SK-N-SH (cell line): ENCODE measurements around the gene MTA2. TPM values are rescaled to one million over a fixed set of nuclear protein-coding genes. Genes with fewer than 3 reads are reported as not detected.
A peak's percentile ranks its signal among the peaks of the same experiment; 100 is the strongest.

Experiments
- CTCF ChIA-PET: fragments of 300-600, 350-600 bp; formaldehyde crosslinking; extraction: SDS; loops from one replicate; lab custom pipeline; 2021; lab: Yijun Ruan, JAX
- POLR2A ChIA-PET: fragments of 350-600 bp; sonication (Branson Sonifier 250); formaldehyde crosslinking; extraction: SDS; loops from one replicate; lab custom pipeline; 2020; ENCODE audit warnings: antibody characterized with exemption, inconsistent platforms; lab: Yijun Ruan, JAX
- DNase-seq: peaks from one replicate; pipeline ENCODE4 v3.0.0; 2012
- H2AFZ ChIP-seq: fragments of 200-600 bp; sonication (generic); 2 replicates; pipeline ENCODE4 v1.8.1; 2016; ENCODE audit warnings: antibody characterized with exemption, mild to moderate bottlenecking, low read depth
- H3F3A ChIP-seq: fragments of 200-600 bp; sonication (generic); replicated peaks from 2 replicates; pipeline ENCODE3; 2016; ENCODE audit warnings: antibody characterized with exemption, mild to moderate bottlenecking; ENCODE audit not compliant: insufficient read depth
- H3K27ac ChIP-seq, 2 experiments: fragments of 200-500 bp in 1 of 2; fragments of 200-600 bp in 1 of 2; sonication (Bioruptor generic) in 1 of 2; sonication (generic), shearing (Covaris generic) in 1 of 2; 2 replicates each; pipeline versions ENCODE4 v1.5.1 to v1.6.1; 2014 to 2016; ENCODE audit warnings: low read depth in 2 of 2, inconsistent platforms in 1 of 2, low read length in 1 of 2, mild to moderate bottlenecking in 1 of 2, mixed read lengths in 1 of 2
- H3K27me3 ChIP-seq: fragments of 200-600 bp; sonication (generic), shearing (Covaris generic); 2 replicates; pipeline ENCODE4 v1.6.1; 2016; ENCODE audit warnings: mixed run types; ENCODE audit not compliant: insufficient read depth
- H3K36me3 ChIP-seq, 2 experiments: fragments of 200-500 bp in 1 of 2; fragments of 200-600 bp in 1 of 2; sonication (Bioruptor generic) in 1 of 2; sonication (generic) in 1 of 2; replicated peaks in 1 of 2; 2 replicates each; pipeline versions ENCODE3 to v1.5.1; 2014 to 2016; ENCODE audit warnings: low read length in 1 of 2, mild to moderate bottlenecking in 1 of 2; ENCODE audit not compliant: insufficient read depth in 2 of 2, control insufficient read depth in 1 of 2
- H3K4me1 ChIP-seq, 2 experiments: fragments of 200-500 bp in 1 of 2; fragments of 200-600 bp in 1 of 2; sonication (Bioruptor generic) in 1 of 2; sonication (generic), shearing (Covaris generic) in 1 of 2; 2 replicates each; pipeline versions ENCODE4 v1.5.1 to v1.6.1; 2014 to 2016; ENCODE audit warnings: low read depth in 1 of 2, low read length in 1 of 2, mixed run types in 1 of 2; ENCODE audit not compliant: insufficient read depth in 2 of 2, control insufficient read depth in 1 of 2
- H3K4me2 ChIP-seq: fragments of 200-600 bp; sonication (generic), shearing (Covaris generic); 2 replicates; pipeline ENCODE4 v1.6.1; 2017; ENCODE audit warnings: mixed run types
- H3K4me3 ChIP-seq, 2 experiments: fragments of 200-500 bp in 1 of 2; fragments of 200-600 bp in 1 of 2; sonication (Bioruptor generic) in 1 of 2; sonication (generic), shearing (Covaris generic) in 1 of 2; 2 replicates each; pipeline versions ENCODE4 v1.5.1 to v1.8.1; 2014 to 2016; ENCODE audit warnings: low read depth in 2 of 2, inconsistent platforms in 1 of 2, low read length in 1 of 2, mild to moderate bottlenecking in 1 of 2, mixed read lengths in 1 of 2, moderate library complexity in 1 of 2
- H3K79me2 ChIP-seq: fragments of 200-600 bp; sonication (generic); 2 replicates; pipeline ENCODE4 v1.8.1; 2017; ENCODE audit warnings: mild to moderate bottlenecking; ENCODE audit not compliant: insufficient read depth
- H3K9ac ChIP-seq: fragments of 200-600 bp; sonication (generic); 2 replicates; pipeline ENCODE4 v1.6.1; 2017; ENCODE audit warnings: mixed run types
- H3K9me2 ChIP-seq: fragments of 200-600 bp; sonication (generic); 2 replicates; pipeline ENCODE4 v1.6.1; 2017; ENCODE audit warnings: mixed run types
- H3K9me3 ChIP-seq: fragments of 200-600 bp; sonication (generic); 2 replicates; pipeline ENCODE4 v1.6.1; 2017; ENCODE audit warnings: mixed run types, mild to moderate bottlenecking, moderate library complexity
- H4K20me1 ChIP-seq: fragments of 200-600 bp; sonication (generic); 2 replicates; pipeline ENCODE4 v1.6.1; 2017; ENCODE audit warnings: mild to moderate bottlenecking, mixed run types; ENCODE audit not compliant: insufficient read depth
- EP300 ChIP-seq, 2 experiments: IDR thresholded peaks; 2 replicates each; pipeline versions ENCODE4 v1.4.0 to v1.6.1; 2012; ENCODE audit warnings: borderline replicate concordance in 1 of 2, low read depth in 1 of 2, low read length in 1 of 2
- FOXM1 ChIP-seq: IDR thresholded peaks from 2 replicates; pipeline ENCODE4 v1.4.0; 2012; ENCODE audit warnings: low read depth, mild to moderate bottlenecking
- GATA2 ChIP-seq: sonication (generic); formaldehyde crosslinking; IDR thresholded peaks from 2 replicates; pipeline ENCODE4 v1.5.0; 2020; ENCODE audit warnings: mild to moderate bottlenecking, missing genetic modification reagents
- NFIC ChIP-seq: IDR thresholded peaks from 2 replicates; pipeline ENCODE4 v1.4.0; 2012; ENCODE audit warnings: borderline replicate concordance
- NRF1 ChIP-seq: IDR thresholded peaks from 2 replicates; pipeline ENCODE4 v1.6.1; 2012; ENCODE audit warnings: low read depth, mild to moderate bottlenecking, low read length
- POLR2AphosphoS5 ChIP-seq: IDR thresholded peaks from 2 replicates; pipeline ENCODE4 v1.6.1; 2012; ENCODE audit warnings: low read depth, low read length
- RAD21 ChIP-seq: IDR thresholded peaks from 2 replicates; pipeline ENCODE4 v1.6.1; 2012; ENCODE audit warnings: mild to moderate bottlenecking, low read length
- RFX5 ChIP-seq: IDR thresholded peaks from 2 replicates; pipeline ENCODE4 v1.6.1; 2012; ENCODE audit warnings: mild to moderate bottlenecking, improper control_type of control experiment, low read length
- RXRA ChIP-seq: IDR thresholded peaks from 2 replicates; pipeline ENCODE4 v1.4.0; 2012; ENCODE audit warnings: low read depth, mild to moderate bottlenecking, borderline replicate concordance
- SMC3 ChIP-seq: IDR thresholded peaks from 2 replicates; pipeline ENCODE4 v1.6.1; 2012; ENCODE audit warnings: low read depth, low read length, improper control_type of control experiment
- TAF1 ChIP-seq: IDR thresholded peaks from 2 replicates; pipeline ENCODE4 v1.6.1; 2012; ENCODE audit warnings: low read depth, mild to moderate bottlenecking, low read length, moderate library complexity, borderline replicate concordance
- YY1 ChIP-seq: IDR thresholded peaks from 2 replicates; pipeline ENCODE4 v1.4.0; 2012; ENCODE audit warnings: low read depth, mild to moderate bottlenecking
- WGBS: methylation state at CpG from one replicate; pipeline ENCODE4 v1.1.6; 2017; ENCODE audit warnings: low lambda C conversion rate; 5-methylcytosine and 5-hydroxymethylcytosine counted together
- polyA plus RNA-seq, 3 experiments: library from polyadenylated mRNA; depleted of rRNA; stranded (reverse); fragments of >200 nt; gene quantifications; 2 replicates each; pipeline ENCODE4 v1.2.3, GENCODE V29; 2012
- TF ChIP-seq, protein P1 (sequence below): IDR thresholded peaks from 2 replicates; pipeline ENCODE4 v1.4.0; 2012; ENCODE audit warnings: low read depth, borderline replicate concordance
- TF ChIP-seq, protein P2 (sequence below): fragments of 200-600 bp; sonication (generic); IDR thresholded peaks from 2 replicates; pipeline ENCODE4 v1.6.1; 2017; ENCODE audit warnings: antibody characterized with exemption, mild to moderate bottlenecking, moderate library complexity

The MTA2 gene
- polyA plus RNA-seq, 1 of the 3 experiments (the other 2 are of a cell fraction) = 18.4 TPM

DNA sequence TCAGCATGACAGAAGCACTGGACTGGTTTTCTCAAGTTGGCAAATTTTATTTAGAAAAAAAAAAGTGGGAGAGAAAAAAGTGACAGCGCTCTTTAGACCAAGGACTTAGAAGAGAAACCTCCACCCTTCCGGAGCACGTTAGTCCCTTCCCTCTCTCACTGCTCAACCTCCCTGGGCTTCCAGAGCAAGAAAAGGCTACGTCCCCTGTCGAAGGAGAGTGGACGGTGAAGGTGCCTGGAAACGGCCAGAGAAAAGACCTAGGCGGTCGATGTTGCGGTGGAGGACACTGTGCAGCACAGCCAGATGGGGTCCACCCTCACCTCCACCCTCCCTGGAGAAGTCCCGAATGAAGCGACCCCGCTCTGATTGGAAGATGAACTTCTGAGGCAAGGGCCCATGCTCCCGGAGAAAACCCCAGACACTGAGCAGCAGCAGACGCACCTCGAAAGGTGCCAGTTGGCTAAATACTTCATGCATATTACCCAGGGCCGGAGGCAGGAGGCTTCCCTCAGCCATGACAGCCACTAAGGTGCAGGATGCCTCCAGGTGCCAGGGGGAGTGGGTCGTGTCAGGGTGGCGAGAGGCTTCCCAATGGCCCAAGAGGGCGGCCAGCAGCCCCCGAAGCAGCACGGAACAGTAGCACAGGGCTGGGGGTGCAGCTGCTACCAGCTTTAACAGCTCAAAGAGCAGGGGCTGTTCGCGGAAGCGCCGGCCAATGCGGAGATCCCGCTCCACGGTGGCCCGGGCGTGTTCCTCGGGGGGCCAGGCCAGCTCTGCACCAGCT, 45.4 kb upstream of the MTA2 start:
- WGBS = 48% methylated on average over 17 of the region's 32 CpGs
- peaks cover 5% of the 10 kb centered on the region for H3F3A ChIP-seq
- H2AFZ ChIP-seq = no peak overlapping the region
- peaks cover 21 to 31% of the 10 kb centered on the region in 2 experiments for H3K36me3 ChIP-seq
- H3K79me2 ChIP-seq = peaks cover 63% of the 10 kb centered on the region
- TF ChIP-seq RFX5 (no peak), EP300 (IDR thresholded peaks at IDR 0.05; ENCODE audit: borderline replicate concordance in 1 of 2, low read depth in 1 of 2, low read length in 1 of 2) (no peak), YY1 (no peak), TAF1 (no peak), GATA2 (CRISPR knock-in tag) (no peak), POLR2AphosphoS5 (no peak), RXRA (no peak), NRF1 (no peak), RAD21 (no peak), NFIC (no peak), FOXM1 (no peak), SMC3 (no peak)
- TF ChIP-seq, protein P1, sequence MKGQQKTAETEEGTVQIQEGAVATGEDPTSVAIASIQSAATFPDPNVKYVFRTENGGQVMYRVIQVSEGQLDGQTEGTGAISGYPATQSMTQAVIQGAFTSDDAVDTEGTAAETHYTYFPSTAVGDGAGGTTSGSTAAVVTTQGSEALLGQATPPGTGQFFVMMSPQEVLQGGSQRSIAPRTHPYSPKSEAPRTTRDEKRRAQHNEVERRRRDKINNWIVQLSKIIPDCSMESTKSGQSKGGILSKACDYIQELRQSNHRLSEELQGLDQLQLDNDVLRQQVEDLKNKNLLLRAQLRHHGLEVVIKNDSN = no peak
- TF ChIP-seq, protein P2, sequence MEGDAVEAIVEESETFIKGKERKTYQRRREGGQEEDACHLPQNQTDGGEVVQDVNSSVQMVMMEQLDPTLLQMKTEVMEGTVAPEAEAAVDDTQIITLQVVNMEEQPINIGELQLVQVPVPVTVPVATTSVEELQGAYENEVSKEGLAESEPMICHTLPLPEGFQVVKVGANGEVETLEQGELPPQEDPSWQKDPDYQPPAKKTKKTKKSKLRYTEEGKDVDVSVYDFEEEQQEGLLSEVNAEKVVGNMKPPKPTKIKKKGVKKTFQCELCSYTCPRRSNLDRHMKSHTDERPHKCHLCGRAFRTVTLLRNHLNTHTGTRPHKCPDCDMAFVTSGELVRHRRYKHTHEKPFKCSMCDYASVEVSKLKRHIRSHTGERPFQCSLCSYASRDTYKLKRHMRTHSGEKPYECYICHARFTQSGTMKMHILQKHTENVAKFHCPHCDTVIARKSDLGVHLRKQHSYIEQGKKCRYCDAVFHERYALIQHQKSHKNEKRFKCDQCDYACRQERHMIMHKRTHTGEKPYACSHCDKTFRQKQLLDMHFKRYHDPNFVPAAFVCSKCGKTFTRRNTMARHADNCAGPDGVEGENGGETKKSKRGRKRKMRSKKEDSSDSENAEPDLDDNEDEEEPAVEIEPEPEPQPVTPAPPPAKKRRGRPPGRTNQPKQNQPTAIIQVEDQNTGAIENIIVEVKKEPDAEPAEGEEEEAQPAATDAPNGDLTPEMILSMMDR = no peak
- peaks cover 7 to 10% of the 10 kb centered on the region in 2 experiments; a peak in 2 of 4 replicates for H3K4me1 ChIP-seq
- peak; percentile 43 for DNase-seq
- no peak overlapping the region for H3K9ac ChIP-seq
- H3K27ac ChIP-seq = no peak overlapping the region
- no peaks in the 10 kb centered on the region for H3K27me3 ChIP-seq
- no peaks in the 10 kb centered on the region for H3K9me3 ChIP-seq
- ChIA-PET POLR2A (interaction anchor here (0.7 to 7.3 kb wide), 9 partner anchors 8 to 194 kb away, joined by 3 to 52 read pairs (median 6); partner anchors contain the start of genes B3GAT3, C11orf98, CSKMT and LBHD1), CTCF (interaction anchor here (1.5 to 2.4 kb wide), 4 partner anchors 18 to 252 kb away, joined by 4 to 10 read pairs (median 4); partner anchors contain the start of genes C11orf98, CSKMT, SLC3A2 and TUT1)
- no peaks in the 10 kb centered on the region for H3K9me2 ChIP-seq
- no peak overlapping the region for H3K4me3 ChIP-seq
- H4K20me1 ChIP-seq = 0 out of 2 replicates have a peak, but pooled peaks cover 5% of the 10 kb centered on the region
- H3K4me2 ChIP-seq = 0 out of 2 replicates have a peak overlapping the region, but pooled peaks have one; percentile 33
